Parathyroid adenoma (tissue), 2 donors: Measurements from ENCODE around the gene SAMM50.
"Not testable (repeated sequence)": the region's sequence is repeated elsewhere in the genome, so short reads cannot be mapped to it uniquely, and the experiment has no call there.

Experiments used
- H2AFZ ChIP-seq: fragments of 300-600 bp; sonication (generic); one replicate; pipeline ENCODE4 v1.7.0; 2017; ENCODE audit warnings: antibody characterized with exemption, mild to moderate bottlenecking
- H3K27ac ChIP-seq: fragments of 300-600 bp; sonication (generic); one replicate; pipeline ENCODE4 v1.7.0; 2017
- H3K27me3 ChIP-seq: fragments of 300-600 bp; sonication (generic); one replicate; pipeline ENCODE4 v1.7.0; 2017; ENCODE audit warnings: low read length; ENCODE audit not compliant: control insufficient read depth, insufficient read depth
- H3K36me3 ChIP-seq: fragments of 300-600 bp; sonication (generic); one replicate; pipeline ENCODE4 v1.7.0; 2017; ENCODE audit warnings: low read length; ENCODE audit not compliant: control insufficient read depth, insufficient read depth
- H3K4me1 ChIP-seq: fragments of 300-600 bp; sonication (generic); one replicate; pipeline ENCODE4 v1.7.0; 2017; ENCODE audit warnings: control low read depth
- H3K4me2 ChIP-seq: fragments of 300-600 bp; sonication (generic); one replicate; pipeline ENCODE4 v1.7.0; 2017; ENCODE audit warnings: low read length
- H3K4me3 ChIP-seq: fragments of 300-600 bp; sonication (generic); one replicate; pipeline ENCODE4 v1.7.0; 2017; ENCODE audit warnings: low read depth, low read length
- H3K79me2 ChIP-seq: fragments of 300-600 bp; sonication (generic); one replicate; pipeline ENCODE4 v1.7.0; 2017; ENCODE audit warnings: control low read depth
- H3K9ac ChIP-seq: fragments of 300-600 bp; sonication (generic); one replicate; pipeline ENCODE4 v1.7.0; 2017; ENCODE audit warnings: mild to moderate bottlenecking
- H3K9me3 ChIP-seq: fragments of 300-600 bp; sonication (generic); one replicate; pipeline ENCODE4 v1.7.0; 2017; ENCODE audit warnings: low read length; ENCODE audit not compliant: control insufficient read depth
- TF ChIP-seq, protein P1 (sequence below): fragments of 300-600 bp; sonication (generic); IDR thresholded peaks from one replicate; pipeline ENCODE4 v1.7.0; 2017; ENCODE audit warnings: antibody characterized with exemption, mild to moderate bottlenecking
- donor health status: primary hyperparathyroidism.

The SAMM50 gene

DNA sequence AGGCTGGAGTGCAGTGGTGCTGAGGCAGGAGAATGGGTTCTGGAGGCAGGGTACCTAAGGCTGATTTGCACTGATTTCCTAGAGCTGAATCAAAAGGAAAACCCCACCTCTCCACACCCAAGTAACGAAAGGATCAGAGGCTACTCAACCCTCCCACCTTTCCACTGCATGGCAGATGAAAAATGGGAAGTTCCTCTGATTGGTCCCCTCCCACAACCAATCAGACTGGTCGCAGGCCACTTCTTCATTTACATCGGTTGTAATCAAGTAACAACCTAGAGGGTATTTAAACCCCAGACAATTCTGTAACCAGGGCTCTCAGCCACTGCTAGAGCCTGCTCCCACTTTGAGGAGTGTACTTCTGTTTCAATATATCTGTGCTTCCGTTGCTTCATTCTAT, 50.3 kb downstream of the SAMM50 start:
- Histone ChIP-seq H3K4me1 (no peaks in the 10 kb centered on the region), H3K9me3 (no peaks in the 10 kb centered on the region), H3K79me2 (no peaks in the 10 kb centered on the region), H3K27ac (no peak overlapping the region), H3K9ac (no peak overlapping the region), H2AFZ (no peak overlapping the region), H3K4me2 (no peak overlapping the region), H3K27me3 (no peaks in the 10 kb centered on the region), H3K4me3 (no peak overlapping the region), H3K36me3 (no peaks in the 10 kb centered on the region)
- TF ChIP-seq, protein P1, sequence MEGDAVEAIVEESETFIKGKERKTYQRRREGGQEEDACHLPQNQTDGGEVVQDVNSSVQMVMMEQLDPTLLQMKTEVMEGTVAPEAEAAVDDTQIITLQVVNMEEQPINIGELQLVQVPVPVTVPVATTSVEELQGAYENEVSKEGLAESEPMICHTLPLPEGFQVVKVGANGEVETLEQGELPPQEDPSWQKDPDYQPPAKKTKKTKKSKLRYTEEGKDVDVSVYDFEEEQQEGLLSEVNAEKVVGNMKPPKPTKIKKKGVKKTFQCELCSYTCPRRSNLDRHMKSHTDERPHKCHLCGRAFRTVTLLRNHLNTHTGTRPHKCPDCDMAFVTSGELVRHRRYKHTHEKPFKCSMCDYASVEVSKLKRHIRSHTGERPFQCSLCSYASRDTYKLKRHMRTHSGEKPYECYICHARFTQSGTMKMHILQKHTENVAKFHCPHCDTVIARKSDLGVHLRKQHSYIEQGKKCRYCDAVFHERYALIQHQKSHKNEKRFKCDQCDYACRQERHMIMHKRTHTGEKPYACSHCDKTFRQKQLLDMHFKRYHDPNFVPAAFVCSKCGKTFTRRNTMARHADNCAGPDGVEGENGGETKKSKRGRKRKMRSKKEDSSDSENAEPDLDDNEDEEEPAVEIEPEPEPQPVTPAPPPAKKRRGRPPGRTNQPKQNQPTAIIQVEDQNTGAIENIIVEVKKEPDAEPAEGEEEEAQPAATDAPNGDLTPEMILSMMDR = no peak

DNA sequence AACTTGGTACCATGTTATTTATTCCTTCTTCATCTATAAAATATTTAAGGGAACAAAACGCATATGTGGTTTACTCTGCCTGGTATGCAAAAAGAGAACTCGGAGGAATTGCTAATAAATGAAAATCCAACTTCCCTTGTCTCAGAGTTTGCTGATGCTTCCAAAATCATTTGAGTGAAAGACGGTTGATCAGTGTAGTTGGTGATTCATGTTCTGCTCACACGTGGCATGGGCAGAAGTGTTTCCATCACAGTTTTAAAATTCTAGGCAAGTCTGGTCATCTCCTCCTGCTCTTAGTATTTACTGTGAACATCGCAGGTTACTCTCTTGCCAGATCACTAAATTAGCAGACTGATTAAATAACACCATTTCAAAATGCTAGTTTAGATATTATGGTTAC, 56.9 kb downstream of the SAMM50 start:
- Histone ChIP-seq H3K4me1 (no peaks in the 10 kb centered on the region), H3K4me2 (no peak overlapping the region), H3K79me2 (no peaks in the 10 kb centered on the region), H3K36me3 (no peaks in the 10 kb centered on the region), H3K4me3 (no peak overlapping the region), H3K27ac (no peak overlapping the region), H3K27me3 (no peaks in the 10 kb centered on the region), H3K9ac (no peak overlapping the region), H3K9me3 (no peaks in the 10 kb centered on the region), H2AFZ (no peak overlapping the region)
- TF ChIP-seq, protein P1 = no peak

DNA sequence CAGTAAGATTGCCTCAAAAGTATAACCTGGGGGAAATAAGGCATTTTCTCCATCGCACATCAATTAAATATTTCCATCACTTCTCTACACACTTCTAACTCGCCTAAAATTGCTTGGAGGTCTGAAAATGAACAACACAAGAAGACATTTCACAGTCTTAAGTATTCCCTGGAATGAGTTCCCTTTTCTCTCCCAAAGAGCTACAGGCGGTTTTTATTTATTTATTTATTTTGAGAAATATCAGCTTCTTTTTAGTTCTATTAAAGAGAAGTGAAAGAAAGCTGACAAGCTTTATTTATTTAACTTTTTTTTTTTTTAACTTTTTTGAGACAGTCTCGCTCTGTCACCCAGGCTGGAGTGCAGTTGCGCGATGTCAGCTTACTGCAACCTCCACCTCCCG, 57.3 kb downstream of the SAMM50 start:
- TF ChIP-seq, protein P1 = no peak
- H3K4me3 ChIP-seq = no peak overlapping the region
- no peak overlapping the region for H3K9ac ChIP-seq
- no peak overlapping the region for H3K27ac ChIP-seq
- no peaks in the 10 kb centered on the region for H3K79me2 ChIP-seq
- no peak overlapping the region for H2AFZ ChIP-seq
- H3K36me3 ChIP-seq = no peaks in the 10 kb centered on the region
- H3K4me1 ChIP-seq = no peaks in the 10 kb centered on the region
- H3K27me3 ChIP-seq = no peaks in the 10 kb centered on the region
- no peaks in the 10 kb centered on the region for H3K9me3 ChIP-seq
- H3K4me2 ChIP-seq = no peak overlapping the region

DNA sequence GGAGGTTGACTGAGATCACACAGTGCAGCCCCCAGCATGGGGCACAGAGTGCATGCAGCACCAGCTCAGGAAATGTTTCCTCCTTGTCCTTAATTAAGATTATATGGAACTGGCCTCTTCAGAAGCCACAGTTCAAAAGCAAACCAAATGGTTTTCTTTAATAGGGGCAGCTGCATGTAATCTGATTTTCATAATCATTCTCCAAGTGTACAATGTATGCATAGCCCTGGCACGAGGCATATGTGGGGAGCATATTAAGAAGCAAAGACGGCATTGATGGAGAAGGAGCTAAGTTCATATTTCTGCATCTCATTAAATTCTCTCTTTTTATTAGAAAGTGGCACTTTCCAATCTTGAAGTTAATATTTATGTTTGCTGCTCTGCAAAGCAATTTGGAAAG, 59.0 kb downstream of the SAMM50 start:
- H3K4me2 ChIP-seq = no peak overlapping the region
- H3K9ac ChIP-seq = no peak overlapping the region
- no peaks in the 10 kb centered on the region for H3K9me3 ChIP-seq

DNA sequence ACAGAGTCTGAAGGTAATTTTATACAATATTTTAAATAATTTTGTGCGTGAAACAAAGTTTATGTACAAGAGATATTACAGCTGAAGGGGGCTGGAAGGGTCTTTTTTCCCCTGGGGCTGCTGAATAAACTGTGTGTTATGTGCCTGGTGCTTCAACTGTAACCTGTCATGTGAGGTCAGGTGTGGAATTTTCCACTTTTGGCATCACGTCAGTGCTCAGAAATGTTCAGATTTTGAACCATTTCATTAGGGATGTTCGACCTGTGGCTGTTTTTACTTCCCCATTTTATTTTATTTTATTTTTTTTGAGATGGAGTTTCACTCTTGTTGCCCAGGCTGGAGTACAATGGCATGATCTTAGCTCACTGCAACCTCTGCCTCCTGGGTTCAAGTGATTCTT, 61.3 kb downstream of the SAMM50 start:
- not testable (repeated sequence) for H3K36me3 ChIP-seq, H3K9ac ChIP-seq, H3K9me3 ChIP-seq, H3K4me2 ChIP-seq, H3K27ac ChIP-seq, H3K79me2 ChIP-seq, H2AFZ ChIP-seq, H3K4me1 ChIP-seq, H3K27me3 ChIP-seq, H3K4me3 ChIP-seq

More for the DNA sequence above, 59.0 kb downstream of the SAMM50 start:
- Histone ChIP-seq H3K4me3 (no peak overlapping the region), H3K79me2 (no peaks in the 10 kb centered on the region), H3K36me3 (no peaks in the 10 kb centered on the region), H3K27ac (no peak overlapping the region), H2AFZ (no peak overlapping the region), H3K4me1 (no peaks in the 10 kb centered on the region), H3K27me3 (no peaks in the 10 kb centered on the region)
- TF ChIP-seq, protein P1 = no peak
